HL-60 (cell line): ENCODE results near the gene CD99L2.
"Not testable (repeated sequence)": the region's sequence is repeated elsewhere in the genome, so short reads cannot be mapped to it uniquely, and the experiment has no call there.

Source experiments
- DNase-seq, 2 experiments: peaks; one replicate each; pipeline ENCODE4 v3.0.0-alpha.2; 2010 to 2020; ENCODE audit warnings: low read depth in 1 of 2, low spot score in 1 of 2
- H3K27ac ChIP-seq: fragments of 250-450 bp; sonication (Bioruptor Pico); replicated peaks from 2 replicates; pipeline ENCODE4 v1.5.1; 2020; ENCODE audit warnings: mild to moderate bottlenecking, moderate library complexity
- H3K27me3 ChIP-seq: fragments of 250-450 bp; sonication (Bioruptor Pico); 2 replicates; pipeline ENCODE4 v1.5.1; 2021; ENCODE audit warnings: mild to moderate bottlenecking, moderate library complexity; ENCODE audit not compliant: insufficient read depth, poor library complexity, severe bottlenecking
- H3K4me3 ChIP-seq: replicated peaks from 2 replicates; pipeline ENCODE4 v1.5.1; 2011; ENCODE audit warnings: mild to moderate bottlenecking, control low read depth, low read length; ENCODE audit not compliant: insufficient read depth
- GABPA ChIP-seq: IDR thresholded peaks from 2 replicates; pipeline ENCODE4 v1.6.1; 2012; ENCODE audit warnings: low read depth
- POLR2AphosphoS5 ChIP-seq: IDR thresholded peaks from 2 replicates; pipeline ENCODE4 v1.6.1; 2012; ENCODE audit warnings: low read depth
- REST ChIP-seq: IDR thresholded peaks from 2 replicates; pipeline ENCODE4 v1.6.1; 2012; ENCODE audit warnings: low read depth; ENCODE audit not compliant: insufficient replicate concordance
- SPI1 ChIP-seq: IDR thresholded peaks from 2 replicates; pipeline ENCODE4 v1.6.1; 2012; ENCODE audit warnings: low read depth, mild to moderate bottlenecking, borderline replicate concordance
- TF ChIP-seq, protein P1 (sequence below): IDR thresholded peaks from one replicate; pipeline ENCODE4 v1.5.1; 2011; ENCODE audit warnings: low read length, control low read depth, inconsistent platforms; ENCODE audit not compliant: insufficient read depth

CD99L2 gene

DNA sequence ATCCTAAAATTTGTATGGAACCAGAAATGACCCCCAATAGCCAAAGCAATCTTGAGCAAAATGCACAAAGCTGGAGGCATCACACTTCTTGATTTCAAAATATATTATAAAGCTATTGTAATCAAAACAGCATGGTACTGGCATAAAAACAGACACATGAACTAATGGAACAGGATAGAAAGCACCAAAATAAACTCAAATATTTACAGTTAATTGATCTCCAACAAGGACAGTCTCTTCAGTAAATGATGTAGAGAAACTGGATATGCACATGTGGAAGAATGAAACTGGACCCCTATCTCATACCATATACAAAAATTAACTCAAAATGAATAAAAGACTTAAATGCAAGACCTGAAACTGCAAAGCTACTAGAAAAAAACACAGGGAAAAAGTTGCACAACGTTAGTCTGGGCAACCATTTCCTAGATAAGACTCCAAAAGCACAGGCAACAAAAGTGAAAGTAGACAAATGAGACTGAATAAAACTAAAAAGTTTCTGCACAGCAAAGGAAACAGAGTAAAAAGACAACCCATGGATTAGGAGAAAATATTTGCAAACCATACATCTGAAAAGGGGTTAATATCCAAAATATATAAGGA lies 64.9 kb downstream of the CD99L2 start:
- Histone ChIP-seq H3K27me3 (no peaks in the 10 kb centered on the region), H3K27ac (no peak overlapping the region), H3K4me3 (no peak overlapping the region)
- TF ChIP-seq GABPA (no peak), SPI1 (no peak)
- no peak for DNase-seq

DNA sequence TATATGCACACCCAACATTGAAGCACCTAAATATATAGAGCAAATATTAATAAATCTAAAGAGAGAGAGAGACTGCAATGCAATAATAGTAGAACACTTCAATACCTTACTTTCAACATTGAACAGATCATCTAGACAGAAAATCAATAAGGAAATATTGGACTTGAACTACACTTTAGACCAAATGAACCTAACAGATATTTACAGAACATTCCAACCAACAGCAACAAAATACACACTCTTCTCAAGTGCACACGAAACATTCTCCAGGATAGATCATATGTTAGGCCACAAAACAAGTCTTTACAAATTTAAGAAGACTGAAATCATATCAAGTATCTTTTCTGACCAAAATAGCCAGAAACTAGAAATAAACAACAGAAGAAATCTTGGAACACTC lies 66.6 kb downstream of the CD99L2 start:
- H3K4me3 ChIP-seq = no peak overlapping the region
- no peak for TF ChIP-seq POLR2AphosphoS5
- TF ChIP-seq, protein P1, sequence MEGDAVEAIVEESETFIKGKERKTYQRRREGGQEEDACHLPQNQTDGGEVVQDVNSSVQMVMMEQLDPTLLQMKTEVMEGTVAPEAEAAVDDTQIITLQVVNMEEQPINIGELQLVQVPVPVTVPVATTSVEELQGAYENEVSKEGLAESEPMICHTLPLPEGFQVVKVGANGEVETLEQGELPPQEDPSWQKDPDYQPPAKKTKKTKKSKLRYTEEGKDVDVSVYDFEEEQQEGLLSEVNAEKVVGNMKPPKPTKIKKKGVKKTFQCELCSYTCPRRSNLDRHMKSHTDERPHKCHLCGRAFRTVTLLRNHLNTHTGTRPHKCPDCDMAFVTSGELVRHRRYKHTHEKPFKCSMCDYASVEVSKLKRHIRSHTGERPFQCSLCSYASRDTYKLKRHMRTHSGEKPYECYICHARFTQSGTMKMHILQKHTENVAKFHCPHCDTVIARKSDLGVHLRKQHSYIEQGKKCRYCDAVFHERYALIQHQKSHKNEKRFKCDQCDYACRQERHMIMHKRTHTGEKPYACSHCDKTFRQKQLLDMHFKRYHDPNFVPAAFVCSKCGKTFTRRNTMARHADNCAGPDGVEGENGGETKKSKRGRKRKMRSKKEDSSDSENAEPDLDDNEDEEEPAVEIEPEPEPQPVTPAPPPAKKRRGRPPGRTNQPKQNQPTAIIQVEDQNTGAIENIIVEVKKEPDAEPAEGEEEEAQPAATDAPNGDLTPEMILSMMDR = no peak
- TF ChIP-seq GABPA = no peak
- TF ChIP-seq SPI1 = no peak
- no peak for TF ChIP-seq REST
- no peaks in the 10 kb centered on the region for H3K27me3 ChIP-seq
- no peak for DNase-seq
- H3K27ac ChIP-seq = no peak overlapping the region

GRCh38 chrX:150828785-150829184 lies 69.7 kb downstream of the CD99L2 start:
- Histone ChIP-seq H3K27ac (no peak overlapping the region), H3K4me3 (no peak overlapping the region), H3K27me3 (no peaks in the 10 kb centered on the region)
- TF ChIP-seq POLR2AphosphoS5 = no peak
- TF ChIP-seq SPI1 = no peak
- TF ChIP-seq GABPA = no peak
- TF ChIP-seq, protein P1 = no peak
- no peak for TF ChIP-seq REST
- DNase-seq = no peak

GRCh38 chrX:150824352-150824751 lies 74.1 kb downstream of the CD99L2 start:
- not testable (repeated sequence) for H3K27me3 ChIP-seq, H3K4me3 ChIP-seq, H3K27ac ChIP-seq, DNase-seq

DNA sequence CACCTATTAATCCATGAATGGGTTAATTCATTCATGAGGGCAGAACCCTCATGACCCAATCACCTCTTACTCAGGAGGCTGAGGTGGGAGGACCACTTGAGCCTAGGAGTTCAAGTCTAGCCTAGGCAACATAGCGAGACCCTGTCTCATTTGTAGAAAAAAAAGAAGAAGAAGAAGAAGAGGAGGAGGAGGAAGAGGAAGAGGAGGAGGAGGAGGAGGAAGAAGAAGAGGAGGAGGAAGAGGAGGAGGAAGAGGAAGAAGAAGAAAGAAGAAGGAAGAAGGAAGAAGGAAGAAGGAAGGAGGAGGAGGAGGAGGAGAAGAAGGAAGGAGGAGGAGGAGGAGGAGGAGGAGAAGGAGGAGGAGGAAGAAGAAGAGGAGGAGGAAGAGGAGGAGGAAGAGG lies 74.6 kb downstream of the CD99L2 start:
- not testable (repeated sequence) for H3K4me3 ChIP-seq, DNase-seq, H3K27ac ChIP-seq, H3K27me3 ChIP-seq
